ENCODE results near the gene LRRC46.

DNA sequence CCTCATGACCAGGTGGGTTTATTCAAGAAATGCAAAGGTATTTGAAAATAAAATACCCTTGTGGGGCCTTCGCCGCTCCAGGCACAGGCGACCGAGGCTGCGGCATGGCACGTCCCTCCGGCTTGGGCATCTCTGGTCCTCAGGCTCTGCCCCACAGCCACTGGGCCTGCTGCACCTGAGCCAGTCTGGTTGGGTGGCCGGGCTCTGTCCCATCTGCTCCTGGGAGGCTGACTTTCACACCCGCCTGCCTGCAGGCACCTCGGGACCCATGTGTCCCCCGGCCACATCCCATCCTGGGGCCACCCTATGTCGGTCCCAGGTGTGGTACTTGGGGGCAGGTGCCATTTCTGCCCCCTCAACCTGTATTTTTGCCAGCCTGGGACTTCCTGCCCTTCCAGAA lies 30.8 kb upstream of the LRRC46 start:
- TF ChIP-seq GATA3 (IDR thresholded peaks at IDR 0.05; ENCODE audit: low read depth, low read length), result no peak
- TF ChIP-seq GATA2 (IDR thresholded peaks at IDR 0.05; ENCODE audit: low read depth, low read length), result no peak
